Osteoblast (primary cell): Measurements from ENCODE around the gene MMP24OS. TPM values are rescaled to one million over a fixed set of nuclear protein-coding genes. Genes with fewer than 3 reads are reported as not detected.
A peak's percentile ranks its signal among the peaks of the same experiment; 100 is the strongest.

ENCODE experiments used
- DNase-seq: peaks from one replicate; pipeline ENCODE4 v3.0.0; 2011; ENCODE audit warnings: low spot score, mixed read lengths; ENCODE audit not compliant: insufficient read length; ENCODE audit errors: missing footprints
- H2AFZ ChIP-seq: 2 replicates; pipeline ENCODE4 v1.6.0; 2011; ENCODE audit warnings: mild to moderate bottlenecking, low read length
- H3K27ac ChIP-seq: 2 replicates; pipeline ENCODE4 v1.5.1; 2011; ENCODE audit warnings: mild to moderate bottlenecking, low read depth, low read length, moderate library complexity
- H3K27me3 ChIP-seq: 2 replicates; pipeline ENCODE4 v1.6.0; 2012; ENCODE audit warnings: mild to moderate bottlenecking, control low read depth, inconsistent platforms, low read length, moderate library complexity; ENCODE audit not compliant: insufficient read depth
- H3K36me3 ChIP-seq: 2 replicates; pipeline ENCODE4 v1.5.1; 2011; ENCODE audit warnings: mild to moderate bottlenecking, low read length, control low read depth, moderate library complexity; ENCODE audit not compliant: insufficient read depth
- H3K4me1 ChIP-seq: 2 replicates; pipeline ENCODE4 v1.5.1; 2011; ENCODE audit warnings: mild to moderate bottlenecking, low read length, control low read depth, moderate library complexity; ENCODE audit not compliant: insufficient read depth
- H3K4me2 ChIP-seq: 2 replicates; pipeline ENCODE4 v1.6.0; 2011; ENCODE audit warnings: mild to moderate bottlenecking, low read length; ENCODE audit not compliant: insufficient read depth
- H3K4me3 ChIP-seq: fragments of 200-600 bp; sonication (generic); 3 replicates; pipeline ENCODE4 v1.5.1; 2012; ENCODE audit warnings: mild to moderate bottlenecking, low read length, inconsistent platforms; ENCODE audit not compliant: insufficient read depth
- H3K79me2 ChIP-seq: 2 replicates; pipeline ENCODE4 v1.6.0; 2012; ENCODE audit warnings: mild to moderate bottlenecking, low read length, control low read depth, inconsistent platforms; ENCODE audit not compliant: insufficient read depth
- H3K9me3 ChIP-seq: 2 replicates; pipeline ENCODE4 v1.5.1; 2011; ENCODE audit warnings: low read depth, low read length, control low read depth
- H4K20me1 ChIP-seq: 2 replicates; pipeline ENCODE4 v1.6.0; 2012; ENCODE audit warnings: mild to moderate bottlenecking, low read length, control low read depth; ENCODE audit not compliant: insufficient read depth
- CTCF ChIP-seq: IDR thresholded peaks from 2 replicates; pipeline ENCODE4 v1.5.1; 2011; ENCODE audit warnings: mild to moderate bottlenecking, low read depth, low read length, moderate library complexity; ENCODE audit errors: extremely low read depth
- total RNA-seq: library from RNA; depleted of rRNA; stranded (reverse); fragments of >200 nt; gene quantifications from 2 replicates; pipeline ENCODE4 v1.2.3, GENCODE V29; 2012

Gene MMP24OS
- total RNA-seq, 1 donor, result 22.1 TPM

DNA sequence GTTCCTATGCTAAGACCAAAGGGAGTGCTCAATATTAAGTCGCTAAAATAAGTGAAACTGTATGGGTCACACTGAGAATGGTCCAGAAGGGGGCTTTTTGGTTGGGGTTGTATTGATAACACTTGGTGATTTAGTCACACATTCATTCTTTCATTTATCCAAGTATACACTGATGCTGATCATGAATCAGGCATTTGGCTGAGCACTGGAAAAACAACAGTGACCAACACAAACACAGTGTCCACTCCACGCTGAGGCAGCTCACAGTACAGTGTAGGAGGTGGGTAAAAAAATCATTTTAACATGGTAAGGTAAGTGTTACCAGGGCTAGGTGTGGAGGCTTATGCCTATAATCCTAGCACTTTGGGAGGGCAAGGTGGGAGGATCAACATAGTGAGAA lies 23.5 kb upstream of the MMP24OS start:
- Histone ChIP-seq H3K4me2 (peak overlapping the region; percentile 10), H3K9me3 (no peaks in the 10 kb centered on the region), H3K4me1 (peaks cover 59% of the 10 kb centered on the region), H3K36me3 (peaks cover 1% of the 10 kb centered on the region), H2AFZ (no peak overlapping the region), H4K20me1 (no peaks in the 10 kb centered on the region), H3K4me3 (no peak overlapping the region), H3K27me3 (no peaks in the 10 kb centered on the region), H3K79me2 (no peaks in the 10 kb centered on the region), H3K27ac (peak overlapping the region; percentile 96)
- no peak for TF ChIP-seq CTCF
- DNase-seq, result peak; percentile 95

GRCh38 chr20:35300469-35301262 lies 22.7 kb upstream of the MMP24OS start:
- Histone ChIP-seq H4K20me1 (no peaks in the 10 kb centered on the region), H3K27me3 (no peaks in the 10 kb centered on the region)

GRCh38 chr20:35299780-35300179 lies 21.9 kb upstream of the MMP24OS start:
- TF ChIP-seq CTCF, result no peak
- peak; percentile 39 for DNase-seq

More at GRCh38 chr20:35300469-35301262, 22.7 kb upstream of the MMP24OS start:
- Histone ChIP-seq H2AFZ (no peak overlapping the region), H3K4me2 (no peak overlapping the region), H3K27ac (peak overlapping the region; percentile 96), H3K4me3 (no peak overlapping the region), H3K9me3 (no peaks in the 10 kb centered on the region), H3K4me1 (peaks cover 52% of the 10 kb centered on the region), H3K79me2 (no peaks in the 10 kb centered on the region), H3K36me3 (no peaks in the 10 kb centered on the region)
- no peak for TF ChIP-seq CTCF
- peak; percentile 61 for DNase-seq

GRCh38 chr20:35298264-35298663 lies 20.3 kb upstream of the MMP24OS start:
- no peak overlapping the region for H2AFZ ChIP-seq
- no peaks in the 10 kb centered on the region for H3K79me2 ChIP-seq
- H3K4me3 ChIP-seq, result no peak overlapping the region
- no peaks in the 10 kb centered on the region for H4K20me1 ChIP-seq
- DNase-seq, result peak; percentile 60
- no peaks in the 10 kb centered on the region for H3K36me3 ChIP-seq
- H3K27ac ChIP-seq, result no peak overlapping the region
- peaks cover 28% of the 10 kb centered on the region for H3K4me1 ChIP-seq
- H3K27me3 ChIP-seq, result peaks cover 3% of the 10 kb centered on the region
- H3K9me3 ChIP-seq, result no peaks in the 10 kb centered on the region
- TF ChIP-seq CTCF, result no peak
- no peak overlapping the region for H3K4me2 ChIP-seq

More at GRCh38 chr20:35299780-35300179, 21.9 kb upstream of the MMP24OS start:
- Histone ChIP-seq H3K4me3 (no peak overlapping the region), H3K27me3 (no peaks in the 10 kb centered on the region), H3K9me3 (no peaks in the 10 kb centered on the region), H3K27ac (no peak overlapping the region), H3K4me2 (no peak overlapping the region), H4K20me1 (no peaks in the 10 kb centered on the region), H3K4me1 (peaks cover 43% of the 10 kb centered on the region), H3K79me2 (no peaks in the 10 kb centered on the region), H2AFZ (no peak overlapping the region), H3K36me3 (no peaks in the 10 kb centered on the region)
